Omental fat pad (tissue), 4 donors: ENCODE measurements around the gene TOX3. TPM values are rescaled to one million over a fixed set of nuclear protein-coding genes. Genes with fewer than 3 reads are reported as not detected.

Experiments
- ATAC-seq: fragments of 150-250 bp; one replicate; pipeline ENCODE4 v1.9.1; 2016; ENCODE audit warnings: mild to moderate bottlenecking, moderate library complexity; ENCODE audit not compliant: low FRiP score
- DNase-seq: peaks from one replicate; pipeline ENCODE4 v3.0.0-alpha.2; 2019; ENCODE audit warnings: low spot score
- CTCF ChIP-seq, 3 donors: fragments of 450-650 bp; IDR thresholded peaks; one replicate each; pipeline ENCODE4 v1.5.1; 2016 to 2017; ENCODE audit warnings: antibody characterized with exemption in 3 of 3, mild to moderate bottlenecking in 3 of 3, moderate library complexity in 2 of 3
- total RNA-seq, 4 donors: library from RNA; depleted of rRNA; stranded (reverse); fragments of >200 nt; gene quantifications; one replicate each; pipeline ENCODE4 v1.1.0, GENCODE V29; 2016

The TOX3 gene
- total RNA-seq, result 1 to 10 TPM in 1 of 4 donors, not detected in 3; 1.0 TPM

GRCh38 chr16:52547004-52547833 lies at the start of gene TOX3:
TOX3 (minus strand) TSS chr16:52547143; CDS start chr16:52546723, 420 bp downstream.
- DNase-seq, result no peak
- no peak for TF ChIP-seq CTCF (IDR thresholded peaks at IDR 0.05)

GRCh38 chr16:52592778-52593177 lies 45.8 kb upstream of the TOX3 start:
- ATAC-seq (no peak), DNase-seq (no peak)
- no peak for TF ChIP-seq CTCF (IDR thresholded peaks at IDR 0.05)

More at GRCh38 chr16:52547004-52547833, at the start of gene TOX3:
- no peak for ATAC-seq

GRCh38 chr16:52591934-52592592 lies 45.1 kb upstream of the TOX3 start:
- ATAC-seq (no peak), DNase-seq (no peak)
- TF ChIP-seq CTCF (IDR thresholded peaks at IDR 0.05), result no peak

- ATAC-seq (no peak), DNase-seq (no peak)
- TF ChIP-seq CTCF (IDR thresholded peaks at IDR 0.05), result no peak
These were observed 44.5 kb upstream of the TOX3 start for GRCh38 chr16:52591471-52591870.

- DNase-seq, result no peak
- TF ChIP-seq CTCF (IDR thresholded peaks at IDR 0.05), result no peak
- no peak for ATAC-seq
These were observed 39.2 kb upstream of the TOX3 start for GRCh38 chr16:52586159-52586558.

GRCh38 chr16:52584354-52585320 lies 37.7 kb upstream of the TOX3 start:
- DNase-seq, result no peak
- no peak for ATAC-seq
- TF ChIP-seq CTCF (IDR thresholded peaks at IDR 0.05), result no peak
